ENCODE measurements around the gene FRMD4B.

GRCh38 chr3:69377262-69377661, 8.6 kb downstream of the FRMD4B start:
- no peak for TF ChIP-seq CTCF (conservative IDR thresholded peaks at IDR 0.05; ENCODE audit: low read length)
- TF ChIP-seq EZH2phosphoT487 (IDR thresholded peaks at IDR 0.05; ENCODE audit: borderline replicate concordance) = no peak

All from Loucy (cell line).